Stimulated activated CD8-positive, alpha-beta memory T cell treated with anti-CD3 and anti-CD28 coated beads, Interleukin-12 subunit alpha, Interleukin-12 subunit beta, amount 100 ng/mL, for 24 hours (primary cell): ENCODE results near the gene FASTKD3.

ENCODE experiments used
- DNase-seq: peaks from one replicate; pipeline ENCODE4 v3.0.0-alpha.2; 2020; ENCODE audit errors: extremely low read depth

FASTKD3 gene

DNA sequence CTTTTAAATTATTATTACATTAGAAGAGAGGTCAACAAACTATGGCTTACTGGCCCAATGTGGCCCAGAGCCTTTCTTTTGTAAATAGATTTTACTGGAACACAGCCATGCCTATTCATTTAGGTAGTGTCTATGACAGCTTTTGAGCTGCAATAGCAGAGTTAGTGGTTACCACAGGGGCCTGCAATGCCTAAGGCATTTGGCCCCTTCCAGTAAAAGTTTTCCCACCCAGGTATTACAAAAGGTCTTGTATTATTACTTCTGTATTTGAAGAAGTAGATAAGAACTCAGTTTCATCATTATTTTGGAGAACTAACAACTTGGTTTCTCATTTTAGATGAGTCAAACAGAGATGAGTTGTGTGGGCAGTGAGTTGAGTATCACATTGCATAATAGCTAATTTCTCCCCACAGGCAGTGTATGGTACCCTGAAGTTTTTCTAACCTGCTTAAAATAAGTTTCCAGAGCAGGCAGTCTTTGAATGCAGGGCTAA, 9.6 kb upstream of the FASTKD3 start:
- DNase-seq: no peak

- DNase-seq: no peak
These were observed 9.0 kb upstream of the FASTKD3 start for GRCh38 chr5:7877851-7878250.

GRCh38 chr5:7876867-7877266, 8.0 kb upstream of the FASTKD3 start:
- DNase-seq: no peak

DNA sequence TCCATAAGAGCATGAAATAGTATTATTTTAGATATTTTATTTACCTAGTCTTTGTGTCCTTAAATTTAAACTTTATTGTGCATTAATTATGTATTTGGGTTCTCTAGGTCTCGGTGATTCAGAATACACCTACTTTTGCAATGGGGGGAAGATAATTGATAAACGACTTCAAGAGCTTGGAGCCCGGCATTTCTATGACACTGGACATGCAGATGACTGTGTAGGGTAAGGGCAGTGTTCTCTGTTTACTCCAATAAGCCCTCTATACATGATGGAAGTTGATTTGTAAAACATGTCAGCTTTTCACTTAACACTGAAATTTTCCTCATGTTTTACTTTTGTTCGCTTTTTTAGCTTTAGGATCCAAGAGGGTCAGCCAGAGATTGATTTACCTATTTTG, 6.3 kb upstream of the FASTKD3 start:
- no peak for DNase-seq

DNA sequence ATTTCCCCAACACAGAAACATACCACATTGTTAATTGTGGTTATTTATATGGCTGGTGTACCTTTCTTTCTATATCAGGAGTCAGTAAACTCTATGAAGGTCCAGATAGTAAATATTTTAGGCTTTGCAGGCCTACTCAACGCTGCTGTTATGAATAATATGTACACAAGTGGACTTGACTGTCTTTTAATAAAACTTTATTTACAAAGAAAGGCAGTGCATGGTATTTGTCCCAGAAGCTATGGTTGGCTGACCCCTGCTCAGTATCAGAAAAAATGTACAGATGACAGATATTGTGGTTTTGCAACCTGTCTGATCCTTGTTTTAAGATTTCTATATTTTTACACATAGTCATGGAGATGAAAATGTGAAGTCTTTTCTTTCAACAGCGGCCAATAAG, 5.8 kb upstream of the FASTKD3 start:
- no peak for DNase-seq

- DNase-seq: no peak
These were observed 4.4 kb upstream of the FASTKD3 start for GRCh38 chr5:7873216-7873615.

DNA sequence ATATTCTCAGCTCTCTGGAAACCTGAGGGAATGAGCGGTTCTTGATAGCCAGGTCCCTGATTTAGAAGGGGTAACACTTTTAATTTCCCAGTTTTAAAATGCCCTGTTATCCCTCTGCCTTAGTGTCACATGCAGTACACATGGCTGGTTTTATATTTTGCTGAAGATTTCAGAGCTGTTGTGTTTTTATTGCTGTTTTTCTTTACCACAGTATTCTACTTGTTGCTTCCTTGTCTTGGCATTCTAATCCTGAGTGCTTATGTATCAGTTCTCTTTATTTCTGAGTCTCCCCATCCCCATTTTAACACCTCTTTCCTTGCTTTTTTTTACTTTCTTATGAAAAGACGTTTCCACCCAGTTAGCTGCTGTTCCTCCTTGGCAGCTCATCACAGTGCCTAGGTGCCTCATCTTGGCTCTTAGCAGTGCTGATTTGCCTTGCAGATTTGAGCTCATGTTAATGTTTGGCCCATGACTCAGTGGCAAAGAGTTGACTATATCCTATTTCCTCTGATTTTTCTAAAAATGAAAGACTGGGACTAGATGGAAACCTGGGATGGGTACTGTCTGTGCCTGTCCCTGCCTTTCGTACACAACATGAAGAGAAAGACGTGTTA, 3.8 kb upstream of the FASTKD3 start:
- DNase-seq: no peak

- DNase-seq: no peak
These were observed 2.8 kb upstream of the FASTKD3 start for GRCh38 chr5:7871653-7872052.

GRCh38 chr5:7869474-7870136, 774 bp upstream of the FASTKD3 start:
- DNase-seq: no peak

DNA sequence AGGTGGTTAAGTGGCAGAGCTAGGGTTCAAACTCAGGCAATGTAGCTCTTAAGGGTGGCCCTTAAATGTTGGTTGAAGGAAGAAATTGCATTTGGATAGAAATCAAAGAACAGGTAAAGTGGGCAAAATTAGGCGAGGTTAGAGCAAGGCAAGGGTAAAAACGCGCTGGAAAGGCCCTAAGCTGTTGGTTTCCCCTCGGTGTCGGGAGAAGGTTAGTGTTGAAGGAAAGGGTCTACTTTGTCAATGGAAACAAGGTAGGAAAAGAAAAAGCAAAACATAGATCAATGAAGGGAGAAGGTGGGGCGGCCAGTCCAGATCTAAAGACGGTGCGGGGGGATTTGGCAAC, 431 bp downstream of the FASTKD3 start:
- no peak for DNase-seq

GRCh38 chr5:7867260-7867659, 1.6 kb downstream of the FASTKD3 start:
- no peak for DNase-seq

GRCh38 chr5:7866196-7866595, 2.6 kb downstream of the FASTKD3 start:
- DNase-seq: no peak

DNA sequence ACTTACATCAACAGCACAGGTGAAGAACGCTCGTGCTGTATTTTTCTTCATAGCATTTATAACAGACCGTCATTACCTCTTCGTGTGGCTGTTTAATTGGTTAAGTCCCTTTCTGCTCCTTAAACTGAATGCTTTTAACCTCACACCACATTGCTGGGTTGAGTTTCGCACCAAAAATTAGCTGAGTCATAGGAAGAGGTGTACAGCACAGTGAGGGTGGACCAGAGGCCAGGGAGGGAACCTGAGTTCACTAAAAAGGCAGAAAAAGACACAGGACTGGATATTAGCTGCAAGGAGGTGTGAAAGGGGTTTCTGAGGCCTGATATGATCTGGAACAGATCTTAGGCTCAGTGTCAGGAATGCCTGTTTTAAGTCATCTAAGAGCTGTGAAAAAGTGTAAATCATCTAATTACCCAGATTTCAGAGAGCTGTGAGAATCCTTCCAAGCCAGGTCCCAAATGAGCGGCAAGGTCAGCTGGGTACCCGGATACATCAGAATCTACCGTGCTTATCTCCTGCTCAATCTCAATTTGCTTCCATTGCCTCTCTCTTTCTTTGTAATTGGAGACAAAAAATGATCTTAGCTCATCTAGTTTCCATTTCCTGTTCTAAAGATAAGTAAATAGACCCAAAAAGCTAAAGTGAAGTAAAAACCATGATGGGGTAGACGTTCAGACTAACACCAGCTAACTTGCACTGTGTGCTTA, 10.8 kb downstream of the FASTKD3 start:
- DNase-seq: no peak

GRCh38 chr5:7857361-7857760, 11.5 kb downstream of the FASTKD3 start:
- no peak for DNase-seq

DNA sequence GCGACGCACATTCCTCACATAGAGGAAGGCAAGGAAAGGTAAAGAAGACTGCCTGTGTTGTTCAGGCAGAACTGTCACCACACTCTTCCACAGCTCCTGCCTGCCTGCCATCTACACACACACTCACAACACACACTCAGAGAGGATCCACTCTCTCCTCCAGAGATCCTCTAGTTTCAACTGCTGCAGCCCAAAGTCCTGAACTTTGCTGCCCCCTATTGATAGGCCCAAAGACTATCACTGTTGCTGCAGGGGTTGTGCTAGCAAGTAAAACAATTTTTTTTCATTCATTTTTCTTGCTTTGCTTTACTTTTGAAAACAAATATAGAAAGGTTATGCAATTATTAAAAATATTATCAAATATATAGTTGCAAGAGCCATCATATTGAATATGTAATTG, 12.0 kb downstream of the FASTKD3 start:
- DNase-seq: no peak

DNA sequence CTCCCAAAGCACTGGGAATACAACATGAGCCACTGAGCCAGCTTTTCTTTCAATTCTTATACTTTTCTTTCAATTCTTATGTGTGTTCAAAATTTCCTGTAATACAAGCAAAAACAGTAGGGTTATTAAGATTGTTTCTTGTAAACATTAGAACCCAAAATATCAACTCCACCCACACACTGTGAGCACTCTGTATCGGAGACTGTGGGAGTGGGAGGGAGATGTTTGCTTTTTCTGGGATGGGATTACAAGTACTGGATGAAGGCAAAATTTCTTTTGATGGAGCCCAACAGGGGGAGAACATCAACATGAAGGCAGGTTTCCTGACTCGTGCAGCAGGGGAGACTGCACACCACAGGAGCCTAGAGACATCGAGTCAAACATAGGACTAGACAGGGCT, 13.2 kb downstream of the FASTKD3 start:
- no peak for DNase-seq

- no peak for DNase-seq
These were observed 15.8 kb downstream of the FASTKD3 start for GRCh38 chr5:7852988-7853387.

DNA sequence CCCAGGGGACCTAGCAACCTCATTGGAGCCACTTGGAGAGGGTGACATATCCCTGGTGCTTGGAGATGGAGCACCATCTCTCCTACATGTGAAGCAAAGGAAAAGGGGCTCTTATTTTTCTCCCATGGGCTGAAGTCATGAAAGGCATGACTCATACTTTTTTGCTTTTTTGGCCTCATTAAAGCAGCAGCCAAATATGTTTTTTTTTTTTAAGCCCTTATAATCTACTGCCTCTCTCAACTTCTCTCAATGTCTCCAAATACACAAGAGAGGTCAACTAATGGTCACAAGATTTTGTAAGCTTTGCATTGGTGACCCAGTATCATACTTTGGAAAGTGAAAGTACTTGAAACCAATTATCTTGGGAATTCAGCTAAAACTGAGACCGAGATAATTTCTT, 16.3 kb downstream of the FASTKD3 start:
- DNase-seq: no peak

DNA sequence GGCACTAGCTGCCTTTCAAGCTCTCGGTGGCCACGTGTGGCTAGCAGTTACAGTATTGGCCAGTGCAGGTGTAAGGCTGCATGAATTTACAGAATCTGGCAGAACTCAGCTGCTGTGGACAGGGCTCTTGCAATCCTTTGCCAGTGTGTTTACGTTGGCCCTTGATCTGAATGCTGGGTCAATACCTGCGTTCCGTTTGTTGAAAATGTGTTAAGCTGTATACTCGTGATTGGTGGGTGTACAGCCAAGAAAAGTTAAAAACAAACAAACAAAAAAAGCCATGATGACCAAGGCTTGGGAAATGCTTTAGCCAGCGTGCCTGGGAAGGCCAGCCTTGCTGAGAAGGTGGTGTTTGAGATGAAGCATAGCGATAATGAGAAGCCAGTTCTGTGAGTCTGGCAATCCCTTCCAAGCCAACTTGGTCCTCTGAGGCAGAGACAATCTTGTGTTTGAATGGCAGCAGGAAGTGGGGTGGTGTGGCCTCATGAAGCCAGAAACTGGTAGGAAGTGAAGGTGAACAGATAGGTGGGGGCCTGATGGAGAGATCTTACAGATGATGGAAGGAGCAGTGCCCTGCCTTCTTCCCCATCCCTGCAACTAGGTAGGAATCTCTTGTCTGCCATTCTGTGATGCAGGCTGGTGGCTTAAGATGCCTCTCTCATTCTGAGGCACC, 17.1 kb downstream of the FASTKD3 start:
- no peak for DNase-seq

DNA sequence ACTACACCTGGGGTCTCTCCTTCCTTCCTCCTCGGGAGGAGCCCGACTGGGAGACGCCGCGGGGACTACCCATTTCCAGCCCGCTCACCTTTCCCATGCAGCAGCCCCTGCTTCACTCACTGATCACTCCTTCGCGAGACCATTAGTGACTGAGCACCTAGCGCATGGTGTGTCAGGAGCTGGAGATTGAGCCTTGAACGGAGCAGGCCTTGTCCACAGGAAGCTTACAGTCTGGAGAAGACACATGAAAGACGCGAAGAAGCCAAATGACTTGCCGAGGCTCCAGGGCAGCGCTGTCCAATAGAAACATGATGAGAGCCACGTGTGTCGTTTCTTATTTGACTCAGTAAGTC, 17.6 kb downstream of the FASTKD3 start:
- no peak for DNase-seq

- no peak for DNase-seq
These were observed 18.2 kb downstream of the FASTKD3 start, which contains the start of gene CFAP90 for GRCh38 chr5:7850395-7851239. Gene CFAP90, minus strand, starts transcription at chr5:7851133. Its CDS starts 112 bp downstream, at chr5:7851021.
